ENCODE measurements around the gene PTGFRN.

PTGFRN gene

GRCh38 chr1:116887212-116887611 lies 22.5 kb upstream of the PTGFRN start:
- TF ChIP-seq CTCF (IDR thresholded peaks at IDR 0.05; ENCODE audit: low read depth, low read length, missing control alignments) = no peak
- DNase-seq (ENCODE audit: extremely low read depth, low read depth) = no peak

GRCh38 chr1:116889380-116889779 lies 20.3 kb upstream of the PTGFRN start:
- no peak for TF ChIP-seq CTCF (IDR thresholded peaks at IDR 0.05; ENCODE audit: low read depth, low read length, missing control alignments)
- no peak for DNase-seq (ENCODE audit: extremely low read depth, low read depth)
- no peak overlapping the region for H3K4me3 ChIP-seq (replicated peaks; ENCODE audit: low read depth, low read length)

More at GRCh38 chr1:116887212-116887611, 22.5 kb upstream of the PTGFRN start:
- no peak overlapping the region for H3K4me3 ChIP-seq (replicated peaks; ENCODE audit: low read depth, low read length)

GRCh38 chr1:116891396-116892079 lies 18.2 kb upstream of the PTGFRN start:
- no peak for DNase-seq (ENCODE audit: extremely low read depth, low read depth)

GRCh38 chr1:116895073-116895472 lies 14.6 kb upstream of the PTGFRN start:
- TF ChIP-seq CTCF (IDR thresholded peaks at IDR 0.05; ENCODE audit: low read depth, low read length, missing control alignments) = no peak
- no peak for DNase-seq (ENCODE audit: extremely low read depth, low read depth)
- no peak overlapping the region for H3K4me3 ChIP-seq (replicated peaks; ENCODE audit: low read depth, low read length)

More at GRCh38 chr1:116891396-116892079, 18.2 kb upstream of the PTGFRN start:
- H3K4me3 ChIP-seq (replicated peaks; ENCODE audit: low read depth, low read length) = no peak overlapping the region
- TF ChIP-seq CTCF (IDR thresholded peaks at IDR 0.05; ENCODE audit: low read depth, low read length, missing control alignments) = no peak

GRCh38 chr1:116899529-116899928 lies 10.2 kb upstream of the PTGFRN start:
- DNase-seq (ENCODE audit: extremely low read depth, low read depth) = no peak
- no peak overlapping the region for H3K4me3 ChIP-seq (replicated peaks; ENCODE audit: low read depth, low read length)
- no peak for TF ChIP-seq CTCF (IDR thresholded peaks at IDR 0.05; ENCODE audit: low read depth, low read length, missing control alignments)

GRCh38 chr1:116900471-116901365 lies 9.0 kb upstream of the PTGFRN start:
- TF ChIP-seq CTCF (IDR thresholded peaks at IDR 0.05; ENCODE audit: low read depth, low read length, missing control alignments) = no peak
- no peak overlapping the region for H3K4me3 ChIP-seq (replicated peaks; ENCODE audit: low read depth, low read length)
- no peak for DNase-seq (ENCODE audit: extremely low read depth, low read depth)
